Measurements from ENCODE around the gene RARB.
A peak's percentile ranks its signal among the peaks of the same experiment; 100 is the strongest.

RARB gene

DNA sequence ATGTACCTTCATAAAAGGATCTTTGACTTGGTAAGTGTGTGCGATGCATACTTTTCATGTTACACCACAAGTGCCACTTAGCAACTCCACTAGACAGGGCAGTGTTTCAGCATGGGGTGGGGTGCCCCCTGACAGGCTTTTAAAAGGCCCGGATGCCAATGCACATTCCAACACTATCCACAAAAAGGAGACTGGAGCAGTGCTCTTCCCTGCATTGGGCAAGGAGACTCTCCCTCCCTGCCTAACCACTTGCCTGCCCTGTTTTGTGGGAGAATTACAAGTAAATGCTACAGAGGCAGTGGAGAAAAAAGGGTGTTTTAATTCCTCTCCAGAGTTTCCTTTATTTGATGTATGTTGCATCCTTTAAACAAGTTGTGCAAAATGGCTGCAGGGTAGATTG lies 1.7 kb upstream of the RARB start:
- no peak overlapping the region for H3K9ac ChIP-seq (ENCODE audit: low read length)
- H3K9me3 ChIP-seq (ENCODE audit: control insufficient read depth, low read length), result no peaks in the 10 kb centered on the region
- H3K36me3 ChIP-seq (ENCODE audit: control insufficient read depth, insufficient read depth, low read length), result no peaks in the 10 kb centered on the region
- H3K4me1 ChIP-seq (ENCODE audit: control insufficient read depth, insufficient read depth, low read length), result peaks cover 6% of the 10 kb centered on the region
- H3K4me3 ChIP-seq (ENCODE audit: low read length), result no peak overlapping the region
- H3K27me3 ChIP-seq (ENCODE audit: control insufficient read depth, insufficient read depth, low read length), result no peaks in the 10 kb centered on the region

DNA sequence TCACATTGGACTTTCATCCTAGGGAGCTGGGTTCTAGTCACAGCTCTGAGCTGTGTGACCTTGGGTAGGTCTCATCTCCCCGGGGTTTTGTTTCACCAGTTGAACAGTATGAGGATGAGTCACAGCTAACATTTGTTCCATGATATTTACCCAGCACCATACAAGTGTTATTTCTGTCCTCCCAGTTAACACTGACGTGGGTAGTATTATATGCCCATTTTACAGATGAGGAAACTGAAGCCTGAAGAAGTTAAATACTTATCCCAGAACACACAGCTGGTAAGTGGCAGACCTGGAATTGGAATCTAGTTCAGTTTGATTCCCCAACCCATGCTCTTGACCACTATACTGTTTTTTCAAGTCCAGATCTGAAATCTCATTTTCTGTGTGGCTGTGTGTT lies 908 bp upstream of the RARB start:
- H3K36me3 ChIP-seq (ENCODE audit: control insufficient read depth, insufficient read depth, low read length), result no peaks in the 10 kb centered on the region
- no peaks in the 10 kb centered on the region for H3K27me3 ChIP-seq (ENCODE audit: control insufficient read depth, insufficient read depth, low read length)
- no peaks in the 10 kb centered on the region for H3K9me3 ChIP-seq (ENCODE audit: control insufficient read depth, low read length)
- H3K4me3 ChIP-seq (ENCODE audit: low read length), result peak overlapping the region; percentile 74
- peak overlapping the region; percentile 77 for H3K9ac ChIP-seq (ENCODE audit: low read length)
- H3K4me1 ChIP-seq (ENCODE audit: control insufficient read depth, insufficient read depth, low read length), result peaks cover 6% of the 10 kb centered on the region

DNA sequence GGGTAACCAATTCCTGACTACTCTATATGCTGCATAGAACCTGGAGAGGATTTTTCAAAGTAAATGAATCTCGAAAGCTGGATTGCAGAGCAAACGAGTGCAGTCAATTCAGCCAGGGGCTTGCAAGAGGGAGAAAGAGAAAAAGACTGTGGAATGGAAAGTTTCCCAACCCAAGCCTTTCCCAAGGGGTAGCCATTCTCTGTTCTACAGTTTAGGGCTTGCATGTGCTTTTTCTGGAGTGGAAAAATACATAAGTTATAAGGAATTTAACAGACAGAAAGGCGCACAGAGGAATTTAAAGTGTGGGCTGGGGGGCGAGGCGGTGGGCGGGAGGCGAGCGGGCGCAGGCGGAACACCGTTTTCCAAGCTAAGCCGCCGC lies 511 bp upstream of the RARB start:
- H3K9ac ChIP-seq (ENCODE audit: low read length), result peak overlapping the region; percentile 77
- H3K4me1 ChIP-seq (ENCODE audit: control insufficient read depth, insufficient read depth, low read length), result peaks cover 6% of the 10 kb centered on the region
- H3K27me3 ChIP-seq (ENCODE audit: control insufficient read depth, insufficient read depth, low read length), result no peaks in the 10 kb centered on the region

DNA sequence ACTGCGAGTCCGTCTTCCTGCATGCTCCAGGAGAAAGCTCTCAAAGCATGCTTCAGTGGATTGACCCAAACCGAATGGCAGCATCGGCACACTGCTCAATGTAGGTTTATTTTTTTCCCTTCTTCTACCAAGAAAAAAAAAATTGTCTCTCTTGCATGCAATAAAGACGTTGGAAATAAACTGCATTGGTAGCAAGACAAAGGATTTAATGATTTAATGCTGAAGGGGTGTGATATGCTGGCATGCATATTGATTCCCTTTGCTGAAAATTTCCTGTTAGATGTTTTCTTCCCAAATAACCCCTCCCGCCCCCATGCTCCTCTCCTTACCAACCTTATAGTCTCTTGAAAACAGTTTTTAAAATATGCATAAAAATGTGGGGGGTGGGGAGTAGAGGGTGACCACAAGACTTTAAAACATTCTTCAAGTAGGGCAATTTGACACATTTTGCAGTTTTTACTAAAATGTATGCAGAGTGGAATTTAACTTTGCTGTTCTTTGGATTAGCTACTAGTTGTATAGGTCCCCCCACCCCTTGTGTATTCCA lies 799 bp downstream of the RARB start:
- Histone ChIP-seq H3K9me3 (ENCODE audit: control insufficient read depth, low read length) (no peaks in the 10 kb centered on the region), H3K9ac (ENCODE audit: low read length) (peak overlapping the region; percentile 77), H3K4me3 (ENCODE audit: low read length) (peak overlapping the region; percentile 74), H3K36me3 (ENCODE audit: control insufficient read depth, insufficient read depth, low read length) (no peaks in the 10 kb centered on the region), H3K4me1 (ENCODE audit: control insufficient read depth, insufficient read depth, low read length) (peaks cover 15% of the 10 kb centered on the region), H3K27me3 (ENCODE audit: control insufficient read depth, insufficient read depth, low read length) (no peaks in the 10 kb centered on the region)

More for the DNA sequence above, 511 bp upstream of the RARB start:
- H3K9me3 ChIP-seq (ENCODE audit: control insufficient read depth, low read length), result no peaks in the 10 kb centered on the region
- peak overlapping the region; percentile 74 for H3K4me3 ChIP-seq (ENCODE audit: low read length)
- no peaks in the 10 kb centered on the region for H3K36me3 ChIP-seq (ENCODE audit: control insufficient read depth, insufficient read depth, low read length)

DNA sequence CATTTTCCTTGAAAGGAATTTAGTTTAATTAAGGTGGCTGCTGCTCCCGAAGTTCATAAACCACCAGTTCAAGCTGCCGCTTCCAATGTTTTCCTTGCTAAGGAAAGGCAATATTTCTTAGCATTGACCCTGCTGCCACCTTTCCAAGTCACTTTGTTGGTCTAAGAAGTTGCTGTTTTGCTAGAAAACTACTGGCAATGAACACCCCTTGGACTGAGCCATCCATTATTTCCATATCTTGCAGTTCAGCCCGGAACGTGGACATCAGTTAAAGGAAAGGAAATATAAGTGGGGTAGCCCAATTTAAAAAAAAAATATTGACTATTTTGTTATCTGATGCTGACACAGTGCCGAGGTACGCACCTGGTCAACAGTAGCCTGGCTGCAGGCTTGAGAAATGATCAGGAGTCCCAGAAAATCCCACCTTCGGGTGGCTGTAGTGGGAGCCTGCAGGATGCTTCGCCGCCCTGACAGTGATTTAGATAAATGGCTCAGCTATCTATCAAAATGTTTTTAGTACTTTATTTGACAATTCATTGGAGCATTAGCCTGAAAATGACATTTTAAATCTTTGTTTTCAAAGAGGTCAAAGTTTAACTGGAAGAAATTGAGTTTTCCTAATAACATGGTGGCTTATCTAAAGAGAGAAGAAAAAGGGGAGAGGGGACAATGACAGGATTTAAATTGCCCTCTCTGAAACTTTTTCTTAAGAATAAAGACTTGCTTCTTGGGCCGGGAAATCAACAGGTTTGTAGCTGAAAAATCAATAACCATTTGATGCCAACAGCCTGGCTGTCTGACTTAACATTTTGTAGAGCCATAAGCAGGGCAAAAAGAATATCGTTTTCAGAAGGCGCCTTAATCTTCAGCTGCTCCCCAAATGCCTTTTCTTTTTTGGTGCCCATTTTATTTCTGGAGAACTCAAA lies 1.6 kb downstream of the RARB start:
- Histone ChIP-seq H3K4me1 (ENCODE audit: control insufficient read depth, insufficient read depth, low read length) (peaks cover 18% of the 10 kb centered on the region), H3K27me3 (ENCODE audit: control insufficient read depth, insufficient read depth, low read length) (no peaks in the 10 kb centered on the region), H3K36me3 (ENCODE audit: control insufficient read depth, insufficient read depth, low read length) (no peaks in the 10 kb centered on the region), H3K9me3 (ENCODE audit: control insufficient read depth, low read length) (no peaks in the 10 kb centered on the region), H3K4me3 (ENCODE audit: low read length) (peak overlapping the region; percentile 74), H3K9ac (ENCODE audit: low read length) (peak overlapping the region; percentile 77)

DNA sequence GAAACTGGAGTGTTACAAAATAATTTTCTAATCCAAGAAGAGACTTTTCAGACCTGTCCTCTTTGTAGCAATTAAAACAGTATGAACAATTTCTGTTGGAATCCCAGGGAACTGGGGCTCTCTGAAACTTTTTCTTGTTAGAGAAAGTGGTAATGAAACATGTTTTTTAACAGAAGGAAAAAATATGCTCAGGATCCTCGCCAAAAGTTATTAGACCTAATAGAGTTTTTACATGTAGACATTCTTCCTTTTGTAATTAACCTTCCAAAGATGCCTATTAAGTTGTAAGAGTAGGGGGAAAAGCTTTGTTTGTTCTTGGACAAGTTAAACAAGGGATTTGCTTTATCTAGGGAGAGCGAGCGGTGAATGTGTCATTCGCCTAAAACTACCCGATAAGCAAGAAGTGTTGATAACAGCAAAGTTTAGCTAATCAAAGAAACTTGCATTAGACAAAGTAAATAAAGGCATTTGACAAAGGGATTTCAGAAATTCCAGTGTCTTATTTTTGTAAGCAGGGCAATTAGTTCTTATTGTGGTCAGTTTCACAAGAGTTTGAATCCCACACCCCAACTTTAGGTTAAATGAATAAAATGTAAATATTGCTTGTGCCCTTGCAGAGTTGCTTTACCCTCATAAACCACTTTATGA lies 2.3 kb downstream of the RARB start:
- Histone ChIP-seq H3K4me3 (ENCODE audit: low read length) (no peak overlapping the region), H3K36me3 (ENCODE audit: control insufficient read depth, insufficient read depth, low read length) (no peaks in the 10 kb centered on the region), H3K9ac (ENCODE audit: low read length) (peak overlapping the region; percentile 7), H3K9me3 (ENCODE audit: control insufficient read depth, low read length) (no peaks in the 10 kb centered on the region), H3K27me3 (ENCODE audit: control insufficient read depth, insufficient read depth, low read length) (no peaks in the 10 kb centered on the region), H3K4me1 (ENCODE audit: control insufficient read depth, insufficient read depth, low read length) (peaks cover 18% of the 10 kb centered on the region)

DNA sequence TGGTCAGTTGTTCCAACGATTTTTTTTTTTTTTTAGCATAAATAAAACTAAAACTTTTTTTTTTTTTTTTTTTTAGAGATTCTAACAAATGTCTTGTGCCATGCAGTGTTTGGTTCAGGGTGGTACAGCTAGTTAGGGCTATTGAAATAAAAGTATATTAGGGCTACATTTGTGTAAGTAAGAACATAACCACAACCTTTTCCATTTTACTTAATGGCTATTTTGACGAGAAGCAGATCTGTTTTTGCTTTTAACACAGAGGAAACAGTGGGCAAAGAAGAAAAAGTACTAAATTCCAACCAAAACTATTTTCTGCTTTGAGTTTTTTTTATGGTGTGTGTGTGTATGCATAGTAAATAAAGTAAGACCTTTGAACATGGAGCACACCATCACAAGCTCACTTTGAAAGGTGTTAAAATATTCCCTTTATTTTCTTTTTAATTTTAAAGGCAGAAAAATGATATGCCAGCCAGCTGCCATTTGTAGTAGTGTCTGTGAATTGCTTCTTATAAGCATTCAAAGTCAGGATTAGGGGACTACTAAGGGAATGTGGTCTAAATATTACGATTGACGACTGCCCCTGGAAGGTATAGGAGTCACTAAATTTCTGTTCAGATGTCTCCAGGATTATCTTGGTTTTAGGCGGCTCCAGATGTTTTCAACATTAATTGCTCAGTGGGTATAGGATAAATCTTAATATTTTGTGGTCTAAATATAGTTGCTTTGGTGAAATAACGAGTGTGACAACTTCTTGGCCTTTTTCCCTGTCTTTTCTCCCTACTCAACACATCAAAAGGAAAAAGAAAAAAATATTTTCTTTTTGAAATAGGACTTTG lies 3.1 kb downstream of the RARB start:
- H3K9ac ChIP-seq (ENCODE audit: low read length), result no peak overlapping the region
- H3K4me1 ChIP-seq (ENCODE audit: control insufficient read depth, insufficient read depth, low read length), result peaks cover 18% of the 10 kb centered on the region
- no peak overlapping the region for H3K4me3 ChIP-seq (ENCODE audit: low read length)
- H3K36me3 ChIP-seq (ENCODE audit: control insufficient read depth, insufficient read depth, low read length), result no peaks in the 10 kb centered on the region
- H3K27me3 ChIP-seq (ENCODE audit: control insufficient read depth, insufficient read depth, low read length), result no peaks in the 10 kb centered on the region
- no peaks in the 10 kb centered on the region for H3K9me3 ChIP-seq (ENCODE audit: control insufficient read depth, low read length)

DNA sequence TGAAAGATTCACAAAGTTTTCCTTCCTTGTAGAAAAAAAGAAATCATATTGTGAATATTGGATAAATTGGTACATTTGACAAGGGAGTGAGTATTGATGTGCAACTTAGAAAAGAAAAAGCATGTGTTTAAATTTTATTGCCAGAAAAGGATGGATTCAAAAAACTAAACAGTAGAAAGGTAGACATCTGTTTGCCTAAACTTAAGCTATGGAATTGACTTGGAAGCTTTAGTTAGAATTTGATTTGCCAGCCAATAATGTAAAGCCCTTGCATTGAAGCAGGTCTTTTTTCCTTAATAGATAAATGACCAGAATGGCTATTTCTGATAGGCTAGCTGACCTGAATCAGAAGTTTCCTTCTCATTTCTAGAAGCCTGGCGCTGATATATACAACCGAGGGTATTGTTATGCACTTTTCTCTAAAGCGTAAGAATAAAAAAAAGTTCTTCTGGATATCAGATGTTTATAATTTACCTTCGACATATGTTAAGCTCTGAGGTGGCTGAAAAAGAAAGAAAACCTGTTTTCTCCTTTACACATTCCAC lies 4.2 kb downstream of the RARB start:
- Histone ChIP-seq H3K4me3 (ENCODE audit: low read length) (no peak overlapping the region), H3K9ac (ENCODE audit: low read length) (no peak overlapping the region), H3K27me3 (ENCODE audit: control insufficient read depth, insufficient read depth, low read length) (no peaks in the 10 kb centered on the region), H3K36me3 (ENCODE audit: control insufficient read depth, insufficient read depth, low read length) (no peaks in the 10 kb centered on the region), H3K4me1 (ENCODE audit: control insufficient read depth, insufficient read depth, low read length) (peaks cover 14% of the 10 kb centered on the region), H3K9me3 (ENCODE audit: control insufficient read depth, low read length) (no peaks in the 10 kb centered on the region)

DNA sequence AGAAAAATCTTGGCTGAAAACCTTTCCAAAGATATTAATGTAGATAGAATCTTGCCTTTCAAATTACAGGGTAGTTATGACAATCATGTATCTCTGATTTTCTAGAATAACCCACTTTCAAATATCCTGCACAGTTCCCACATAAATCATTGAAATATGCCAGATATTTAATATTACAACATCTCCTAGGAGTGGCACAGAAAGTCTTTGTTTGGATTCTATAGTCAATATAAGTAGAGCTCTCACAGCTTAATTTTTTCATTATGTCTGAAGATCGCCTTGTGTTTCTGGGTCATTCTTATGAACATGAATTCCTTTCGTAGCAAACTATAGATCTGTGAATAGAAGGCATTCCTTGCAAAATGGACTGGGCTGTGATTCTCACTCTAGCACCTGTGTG lies 5.0 kb downstream of the RARB start:
- H3K4me1 ChIP-seq (ENCODE audit: control insufficient read depth, insufficient read depth, low read length), result peaks cover 12% of the 10 kb centered on the region
- no peaks in the 10 kb centered on the region for H3K9me3 ChIP-seq (ENCODE audit: control insufficient read depth, low read length)
- H3K4me3 ChIP-seq (ENCODE audit: low read length), result no peak overlapping the region
- H3K9ac ChIP-seq (ENCODE audit: low read length), result no peak overlapping the region
- no peaks in the 10 kb centered on the region for H3K27me3 ChIP-seq (ENCODE audit: control insufficient read depth, insufficient read depth, low read length)
- no peaks in the 10 kb centered on the region for H3K36me3 ChIP-seq (ENCODE audit: control insufficient read depth, insufficient read depth, low read length)

DNA sequence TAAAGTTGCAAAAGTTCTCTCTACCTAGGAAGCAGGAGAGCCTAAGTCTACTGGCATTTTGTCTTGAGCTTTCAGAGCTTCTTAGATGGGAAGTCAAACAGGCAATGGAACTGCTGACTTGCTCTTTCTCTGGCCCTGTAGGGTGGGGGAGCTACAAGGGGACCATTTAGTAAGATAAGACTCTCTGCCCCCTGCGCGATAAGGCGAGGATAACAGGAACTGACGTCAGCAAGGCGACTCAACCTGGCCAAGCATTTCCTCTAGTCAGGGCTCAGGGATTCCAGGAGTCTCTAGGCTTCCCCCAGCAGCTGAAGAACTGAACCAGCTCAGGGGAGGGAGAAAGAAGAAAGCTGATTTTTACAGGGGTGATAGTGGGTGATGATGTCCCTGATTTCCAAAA lies 5.8 kb downstream of the RARB start:
- Histone ChIP-seq H3K4me3 (ENCODE audit: low read length) (no peak overlapping the region), H3K9me3 (ENCODE audit: control insufficient read depth, low read length) (no peaks in the 10 kb centered on the region), H3K27me3 (ENCODE audit: control insufficient read depth, insufficient read depth, low read length) (no peaks in the 10 kb centered on the region), H3K4me1 (ENCODE audit: control insufficient read depth, insufficient read depth, low read length) (peaks cover 12% of the 10 kb centered on the region), H3K36me3 (ENCODE audit: control insufficient read depth, insufficient read depth, low read length) (no peaks in the 10 kb centered on the region), H3K9ac (ENCODE audit: low read length) (no peak overlapping the region)

DNA sequence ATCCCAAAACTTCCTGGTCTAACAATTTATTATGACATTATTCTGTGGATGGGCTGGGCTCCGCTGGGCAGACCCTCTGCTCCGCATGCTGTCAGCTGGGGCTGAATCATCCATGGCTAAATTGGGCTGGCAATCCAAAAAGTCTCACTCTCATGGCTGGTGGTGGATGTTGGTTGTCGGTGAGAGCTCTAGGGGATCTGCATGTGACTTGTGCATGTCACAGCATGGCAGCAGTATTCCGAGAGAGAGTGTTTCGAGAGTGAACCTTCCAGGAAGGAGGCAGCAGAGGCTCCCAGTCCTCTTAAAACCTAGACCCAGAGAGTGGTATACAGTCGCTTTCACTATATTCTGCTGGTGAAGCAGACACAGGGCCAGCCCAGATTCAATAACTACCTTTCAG lies 9.9 kb downstream of the RARB start:
- Histone ChIP-seq H3K9ac (ENCODE audit: low read length) (no peak overlapping the region), H3K36me3 (ENCODE audit: control insufficient read depth, insufficient read depth, low read length) (no peaks in the 10 kb centered on the region), H3K27me3 (ENCODE audit: control insufficient read depth, insufficient read depth, low read length) (no peaks in the 10 kb centered on the region), H3K4me1 (ENCODE audit: control insufficient read depth, insufficient read depth, low read length) (peaks cover 11% of the 10 kb centered on the region), H3K9me3 (ENCODE audit: control insufficient read depth, low read length) (no peaks in the 10 kb centered on the region), H3K4me3 (ENCODE audit: low read length) (no peak overlapping the region)

Measured in mucosa of stomach (tissue), 1 donor.